Measurements from ENCODE around the gene METTL24. TPM values are rescaled to one million over a fixed set of nuclear protein-coding genes. Genes with fewer than 3 reads are reported as not detected.

METTL24 gene
- total and polyA plus RNA-seq, 3 donors from 2014 or later = 3.5 to 6.3 (median 6.0) TPM

GRCh38 chr6:110298411-110298810 is 59.7 kb downstream of the METTL24 start:
- DNase-seq = no peak
- intact Hi-C loops (cut with DNase I; ENCODE audit: low total_unique reads) = no loop called here
- Histone ChIP-seq H3K27me3 (no peaks in the 10 kb centered on the region), H3K9me3 (no peaks in the 10 kb centered on the region), H3K27ac (no peak overlapping the region), H3K4me3 (no peak overlapping the region), H3K36me3 (ENCODE audit: low read depth, missing control alignments) (no peaks in the 10 kb centered on the region), H3K4me1 (no peaks in the 10 kb centered on the region)
- TF ChIP-seq CTCF (IDR thresholded peaks at IDR 0.05) = no peak
- no peak for TF ChIP-seq POLR2A (IDR thresholded peaks at IDR 0.05)
- WGBS, 2 donors = 53 to 65% methylated on average over 2 of the region's 2 CpGs

GRCh38 chr6:110296241-110297025 is 61.7 kb downstream of the METTL24 start:
- H3K4me3 ChIP-seq = no peak overlapping the region
- TF ChIP-seq POLR2A (IDR thresholded peaks at IDR 0.05) = no peak
- no peak for TF ChIP-seq CTCF (IDR thresholded peaks at IDR 0.05)
- no peaks in the 10 kb centered on the region for H3K36me3 ChIP-seq (ENCODE audit: low read depth, missing control alignments)
- intact Hi-C loops (cut with DNase I; ENCODE audit: low total_unique reads) = no loop called here
- 45 to 49% methylated on average over 11 of the region's 11 CpGs for WGBS, 2 donors
- DNase-seq = no peak
- no peaks in the 10 kb centered on the region for H3K4me1 ChIP-seq
- H3K9me3 ChIP-seq = no peaks in the 10 kb centered on the region
- no peaks in the 10 kb centered on the region for H3K27me3 ChIP-seq
- H3K27ac ChIP-seq = no peak overlapping the region

- 75 to 77% methylated on average over 5 of the region's 5 CpGs for WGBS, 2 donors
- H3K27ac ChIP-seq = no peak overlapping the region
- DNase-seq = no peak
These were observed 62.5 kb downstream of the METTL24 start for GRCh38 chr6:110295451-110296165.

GRCh38 chr6:110287462-110288341 is 70.4 kb downstream of the METTL24 start:
- H3K4me3 ChIP-seq = no peak overlapping the region
- intact Hi-C loops (cut with DNase I; ENCODE audit: low total_unique reads) = no loop called here
- no peak for DNase-seq
- H3K27ac ChIP-seq = no peak overlapping the region
- peaks cover 5% of the 10 kb centered on the region for H3K4me1 ChIP-seq
- H3K36me3 ChIP-seq (ENCODE audit: low read depth, missing control alignments) = no peaks in the 10 kb centered on the region
- H3K9me3 ChIP-seq = no peaks in the 10 kb centered on the region
- H3K27me3 ChIP-seq = no peaks in the 10 kb centered on the region
- WGBS, 2 donors = 71 to 77% methylated on average over 8 of the region's 8 CpGs
- TF ChIP-seq POLR2A (IDR thresholded peaks at IDR 0.05) (no peak), CTCF (IDR thresholded peaks at IDR 0.05) (no peak)

More at GRCh38 chr6:110295451-110296165, 62.5 kb downstream of the METTL24 start:
- Histone ChIP-seq H3K36me3 (ENCODE audit: low read depth, missing control alignments) (no peaks in the 10 kb centered on the region), H3K9me3 (no peaks in the 10 kb centered on the region), H3K4me1 (no peaks in the 10 kb centered on the region), H3K27me3 (no peaks in the 10 kb centered on the region), H3K4me3 (no peak overlapping the region)
- TF ChIP-seq POLR2A (IDR thresholded peaks at IDR 0.05) (no peak), CTCF (IDR thresholded peaks at IDR 0.05) (no peak)
- intact Hi-C loops (cut with DNase I; ENCODE audit: low total_unique reads) = no loop called here
